ENCODE results near the gene CYB561D1. TPM values are rescaled to one million over a fixed set of nuclear protein-coding genes. Genes with fewer than 3 reads are reported as not detected.

CYB561D1 gene
- polyA plus RNA-seq, 3 donors = 8.7 to 10.9 (median 9.5) TPM

GRCh38 chr1:109539676-109540075 is 45.8 kb downstream of the CYB561D1 start, which contains the start of gene GPR61:
GPR61 (plus strand) TSS chr1:109539872; CDS start chr1:109543023, 3,151 bp downstream.
- no peak for DNase-seq (ENCODE audit: extremely low read depth in 1 of 11, low read depth in 9 of 11, low spot score in 4 of 11)

- no peak for DNase-seq (ENCODE audit: extremely low read depth in 1 of 11, low read depth in 9 of 11, low spot score in 4 of 11)
These were observed 47.2 kb downstream of the CYB561D1 start for GRCh38 chr1:109541102-109541501.

GRCh38 chr1:109542657-109543056 is 48.8 kb downstream of the CYB561D1 start:
- DNase-seq (ENCODE audit: extremely low read depth in 1 of 11, low read depth in 9 of 11, low spot score in 4 of 11) = no peak

DNA sequence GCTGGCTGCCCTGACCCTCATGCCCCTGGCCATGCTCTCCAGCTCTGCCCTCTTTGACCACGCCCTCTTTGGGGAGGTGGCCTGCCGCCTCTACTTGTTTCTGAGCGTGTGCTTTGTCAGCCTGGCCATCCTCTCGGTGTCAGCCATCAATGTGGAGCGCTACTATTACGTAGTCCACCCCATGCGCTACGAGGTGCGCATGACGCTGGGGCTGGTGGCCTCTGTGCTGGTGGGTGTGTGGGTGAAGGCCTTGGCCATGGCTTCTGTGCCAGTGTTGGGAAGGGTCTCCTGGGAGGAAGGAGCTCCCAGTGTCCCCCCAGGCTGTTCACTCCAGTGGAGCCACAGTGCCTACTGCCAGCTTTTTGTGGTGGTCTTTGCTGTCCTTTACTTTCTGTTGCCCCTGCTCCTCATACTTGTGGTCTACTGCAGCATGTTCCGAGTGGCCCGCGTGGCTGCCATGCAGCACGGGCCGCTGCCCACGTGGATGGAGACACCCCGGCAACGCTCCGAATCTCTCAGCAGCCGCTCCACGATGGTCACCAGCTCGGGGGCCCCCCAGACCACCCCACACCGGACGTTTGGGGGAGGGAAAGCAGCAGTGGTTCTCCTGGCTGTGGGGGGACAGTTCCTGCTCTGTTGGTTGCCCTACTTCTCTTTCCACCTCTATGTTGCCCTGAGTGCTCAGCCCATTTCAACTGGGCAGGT is 49.5 kb downstream of the CYB561D1 start:
- DNase-seq (ENCODE audit: extremely low read depth in 1 of 11, low read depth in 9 of 11, low spot score in 4 of 11) = no peak

GRCh38 chr1:109543988-109544735 is 50.3 kb downstream of the CYB561D1 start:
- no peak for DNase-seq (ENCODE audit: extremely low read depth in 1 of 11, low read depth in 9 of 11, low spot score in 4 of 11)

DNA sequence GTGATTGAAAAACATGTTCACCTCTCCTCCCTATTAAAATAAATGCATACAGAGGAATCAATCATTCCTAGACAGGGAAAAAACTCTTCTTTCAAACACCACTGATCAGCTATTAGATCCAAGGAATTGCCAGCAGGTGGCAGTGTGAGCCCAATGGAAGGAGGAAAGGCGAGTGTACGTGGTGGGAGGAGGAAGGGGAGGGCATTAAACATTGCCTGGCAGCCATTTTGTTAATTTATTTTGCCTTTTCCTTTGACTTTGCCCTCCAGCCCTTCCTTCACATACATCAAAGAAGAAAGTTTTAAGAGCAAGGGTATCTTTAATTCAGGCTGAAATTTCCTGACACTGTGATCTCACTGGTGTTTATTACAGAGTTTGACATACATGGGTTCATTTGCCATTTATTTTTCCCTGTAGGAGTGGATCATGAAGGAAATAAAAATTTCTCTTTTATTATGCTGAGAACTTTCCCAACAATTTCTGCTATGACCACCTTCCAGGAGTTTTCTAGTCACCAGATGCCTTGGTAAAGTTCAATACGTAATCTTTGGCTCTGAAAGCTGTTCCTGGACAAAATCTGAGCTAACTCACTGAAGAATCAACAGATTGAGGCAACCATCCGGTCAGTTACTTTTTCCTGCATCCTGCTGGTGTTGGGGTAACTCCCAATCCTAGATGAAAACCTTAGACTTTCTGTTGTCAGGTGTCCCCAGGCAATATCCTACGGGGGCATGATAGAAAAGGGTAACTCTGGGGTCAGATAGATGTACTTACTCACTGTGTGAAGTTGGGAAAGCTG is 52.6 kb downstream of the CYB561D1 start:
- peak; percentile 79 to 95 (median 87) for DNase-seq (ENCODE audit: extremely low read depth in 1 of 11, low read depth in 9 of 11, low spot score in 4 of 11)

- peak in 1 of 11 donors; percentile 17 for DNase-seq (ENCODE audit: extremely low read depth in 1 of 11, low read depth in 9 of 11, low spot score in 4 of 11)
These were observed 53.8 kb downstream of the CYB561D1 start for GRCh38 chr1:109547463-109548320.

GRCh38 chr1:109548321-109549267 is 54.7 kb downstream of the CYB561D1 start, which contains the start of gene GNAI3:
GNAI3 (plus strand) TSS chr1:109548615; CDS start chr1:109548721, 106 bp downstream.
- DNase-seq (ENCODE audit: extremely low read depth in 1 of 11, low read depth in 9 of 11, low spot score in 4 of 11) = peak; percentile 87 to 96 (median 94)

Other genes with a start within 250 kb of the CYB561D1 start
- 10 to 100 TPM; 25.6 to 39.5 (median 34.9) TPM for gene CELSR2, start 244.6 kb upstream of the CYB561D1 start, polyA plus RNA-seq (ENCODE audit: insufficient read length in 3 of 3)
- gene PSRC1, start 210.9 kb upstream of the CYB561D1 start, polyA plus RNA-seq (ENCODE audit: insufficient read length in 3 of 3) = 10 to 100 TPM; 25.1 to 32.6 (median 27.1) TPM
- under 1 TPM in 2 of 3 donors, not detected in 1; 0.11 to 0.39 TPM for gene MYBPHL, start 187.1 kb upstream of the CYB561D1 start, polyA plus RNA-seq (ENCODE audit: insufficient read length in 3 of 3)
- gene SORT1, start 96.2 kb upstream of the CYB561D1 start, polyA plus RNA-seq (ENCODE audit: insufficient read length in 3 of 3) = 10 to 100 TPM; 50.9 to 60.4 (median 53.3) TPM
- 100 to 1,000 TPM in 2 of 3 donors, 10 to 100 TPM in 1; 96.1 to 128 (median 106) TPM for gene PSMA5, start 67.6 kb upstream of the CYB561D1 start, polyA plus RNA-seq (ENCODE audit: insufficient read length in 3 of 3)
- gene SYPL2, start 27.5 kb upstream of the CYB561D1 start, polyA plus RNA-seq (ENCODE audit: insufficient read length in 3 of 3) = 10 to 100 TPM in 2 of 3 donors, 1 to 10 TPM in 1; 8.6 to 15.0 (median 10.8) TPM
- 10 to 100 TPM in 2 of 3 donors, 1 to 10 TPM in 1; 9.5 to 13.2 (median 12.3) TPM for gene ATXN7L2, start 10.2 kb upstream of the CYB561D1 start, polyA plus RNA-seq (ENCODE audit: insufficient read length in 3 of 3)
- 1 to 10 TPM; 6.2 to 8.1 (median 6.7) TPM for gene AMIGO1, start 15.6 kb downstream of the CYB561D1 start, polyA plus RNA-seq (ENCODE audit: insufficient read length in 3 of 3)
- under 1 TPM; 0.45 to 0.87 (median 0.78) TPM for gene GPR61, start 45.8 kb downstream of the CYB561D1 start, polyA plus RNA-seq (ENCODE audit: insufficient read length in 3 of 3)
- 10 to 100 TPM; 11.7 to 13.5 (median 12.1) TPM for gene GNAI3, start 54.5 kb downstream of the CYB561D1 start, polyA plus RNA-seq (ENCODE audit: insufficient read length in 3 of 3)
- gene GNAT2, start 125.5 kb downstream of the CYB561D1 start, polyA plus RNA-seq (ENCODE audit: insufficient read length in 3 of 3) = not detected
- gene AMPD2, start 125.7 kb downstream of the CYB561D1 start, polyA plus RNA-seq (ENCODE audit: insufficient read length in 3 of 3) = 10 to 100 TPM; 46.8 to 65.3 (median 52.0) TPM
- 10 to 100 TPM; 57.8 to 63.2 (median 62.2) TPM for gene GSTM4, start 162.0 kb downstream of the CYB561D1 start, polyA plus RNA-seq (ENCODE audit: insufficient read length in 3 of 3)
- gene GSTM2, start 174.0 kb downstream of the CYB561D1 start, polyA plus RNA-seq (ENCODE audit: insufficient read length in 3 of 3) = 100 to 1,000 TPM; 190 to 270 (median 197) TPM
- gene GSTM1, start 193.7 kb downstream of the CYB561D1 start, polyA plus RNA-seq (ENCODE audit: insufficient read length in 3 of 3) = 100 to 1,000 TPM in 2 of 3 donors, 1 to 10 TPM in 1; 2.9 to 111 (median 105) TPM
- gene GSTM5, start 218.2 kb downstream of the CYB561D1 start, polyA plus RNA-seq (ENCODE audit: insufficient read length in 3 of 3) = 10 to 100 TPM; 42.1 to 65.8 (median 42.5) TPM
- 100 to 1,000 TPM; 168 to 208 (median 174) TPM for gene GSTM3, start 246.9 kb downstream of the CYB561D1 start, polyA plus RNA-seq (ENCODE audit: insufficient read length in 3 of 3)